ENCODE measurements around the gene LTBP3. TPM values are rescaled to one million over a fixed set of nuclear protein-coding genes. Genes with fewer than 3 reads are reported as not detected.

The LTBP3 gene
- total and polyA plus RNA-seq, 2 of the 13 experiments (the other 11 are each of a cell fraction or from before 2014, with no cell fraction given): 12.2 to 68.1 TPM

DNA sequence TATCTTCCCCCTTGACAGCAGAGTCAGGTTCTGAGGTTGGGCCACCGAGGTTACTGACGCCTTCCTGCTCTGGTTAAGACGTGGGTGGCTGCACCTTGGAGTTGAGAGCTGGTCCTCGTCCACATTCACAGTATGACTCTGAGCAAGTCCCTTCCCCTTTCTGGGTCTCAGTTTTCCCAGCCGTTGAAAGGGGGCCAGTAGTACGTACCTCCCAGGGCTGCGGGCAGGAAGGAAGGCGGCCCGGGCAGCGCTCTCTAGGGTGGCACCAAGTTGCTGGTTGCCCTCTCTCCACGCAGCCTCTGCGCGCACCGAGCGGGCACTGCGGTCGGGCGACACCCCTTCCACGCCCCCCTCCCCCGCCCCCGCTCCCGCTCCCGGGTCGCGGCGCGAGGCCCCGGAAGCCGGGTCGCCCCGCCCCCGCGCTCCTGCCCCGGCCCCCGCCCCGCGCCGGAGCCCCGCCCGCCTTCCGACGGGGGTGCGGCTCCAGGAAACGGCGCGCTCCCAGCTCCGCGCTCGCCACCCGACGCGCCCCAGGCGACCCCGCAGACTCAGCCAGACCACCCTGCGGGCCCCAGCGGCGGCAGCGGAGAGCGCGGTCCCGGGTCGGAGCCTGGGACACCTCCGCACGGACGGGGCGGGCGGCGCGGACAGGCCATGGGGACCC, 17.5 kb upstream of the LTBP3 start, which contains the start of gene EHBP1L1 (continued):
- TF ChIP-seq ZBTB20 (CRISPR knock-in tag; IDR thresholded peaks at IDR 0.05; ENCODE audit: borderline replicate concordance, low read depth) (no peak), ZNF235 (CRISPR knock-in tag; IDR thresholded peaks at IDR 0.05; ENCODE audit: borderline replicate concordance) (peak; percentile 58; the same call in 1 of the 2 replicates), ARNT2 (CRISPR knock-in tag; IDR thresholded peaks at IDR 0.05; ENCODE audit: low read depth) (no peak), CBFB (CRISPR knock-in tag; IDR thresholded peaks at IDR 0.05) (no peak), PRMT3 (CRISPR knock-in tag; IDR thresholded peaks at IDR 0.05; ENCODE audit: borderline replicate concordance, low read depth) (no peak), SAP130 (CRISPR knock-in tag; IDR thresholded peaks at IDR 0.05; ENCODE audit: low read depth) (peak; percentile 27; the same call in 1 of the 2 replicates), RARG (CRISPR knock-in tag; IDR thresholded peaks at IDR 0.05; ENCODE audit: low read depth) (no peak), RCOR2 (CRISPR knock-in tag; IDR thresholded peaks at IDR 0.05) (no peak), ZNF766 (CRISPR knock-in tag; IDR thresholded peaks at IDR 0.05; ENCODE audit: borderline replicate concordance) (no peak), HMGA1 (CRISPR knock-in tag; conservative IDR thresholded peaks at IDR 0.05) (no peak), STAG1 (CRISPR knock-in tag; IDR thresholded peaks at IDR 0.05) (no peak), RBM39 (IDR thresholded peaks at IDR 0.05; ENCODE audit: low read depth, low read length, poor library complexity, severe bottlenecking) (no peak), ZNF7 (CRISPR knock-in tag; IDR thresholded peaks at IDR 0.05) (no peak), ZBTB1 (CRISPR knock-in tag; IDR thresholded peaks at IDR 0.05; ENCODE audit: borderline replicate concordance) (no peak), ZBTB7A (CRISPR knock-in tag; IDR thresholded peaks at IDR 0.05) (0 out of 2 replicates have a peak, but pooled peaks have one; percentile 41), NR1H2 (CRISPR knock-in tag; IDR thresholded peaks at IDR 0.05; ENCODE audit: borderline replicate concordance, low read depth) (no peak), ZFP90 (CRISPR knock-in tag; IDR thresholded peaks at IDR 0.05; ENCODE audit: borderline replicate concordance) (peak; percentile 49; the same call in 1 of the 2 replicates), ZMAT3 (CRISPR knock-in tag; conservative IDR thresholded peaks at IDR 0.05) (no peak), MED13 (CRISPR knock-in tag; IDR thresholded peaks at IDR 0.05) (no peak), ZNF225 (CRISPR knock-in tag; IDR thresholded peaks at IDR 0.05) (no peak), RAD21 (CRISPR knock-in tag; IDR thresholded peaks at IDR 0.05) (no peak), ZNF557 (CRISPR knock-in tag; IDR thresholded peaks at IDR 0.05) (no peak), ZNF746 (CRISPR knock-in tag; IDR thresholded peaks at IDR 0.05) (no peak), ZNF572 (CRISPR knock-in tag; IDR thresholded peaks at IDR 0.05) (no peak)
- TF ChIP-seq, protein P1, sequence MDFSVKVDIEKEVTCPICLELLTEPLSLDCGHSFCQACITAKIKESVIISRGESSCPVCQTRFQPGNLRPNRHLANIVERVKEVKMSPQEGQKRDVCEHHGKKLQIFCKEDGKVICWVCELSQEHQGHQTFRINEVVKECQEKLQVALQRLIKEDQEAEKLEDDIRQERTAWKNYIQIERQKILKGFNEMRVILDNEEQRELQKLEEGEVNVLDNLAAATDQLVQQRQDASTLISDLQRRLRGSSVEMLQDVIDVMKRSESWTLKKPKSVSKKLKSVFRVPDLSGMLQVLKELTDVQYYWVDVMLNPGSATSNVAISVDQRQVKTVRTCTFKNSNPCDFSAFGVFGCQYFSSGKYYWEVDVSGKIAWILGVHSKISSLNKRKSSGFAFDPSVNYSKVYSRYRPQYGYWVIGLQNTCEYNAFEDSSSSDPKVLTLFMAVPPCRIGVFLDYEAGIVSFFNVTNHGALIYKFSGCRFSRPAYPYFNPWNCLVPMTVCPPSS (IDR thresholded peaks at IDR 0.05): no peak
- TF ChIP-seq, protein P2, sequence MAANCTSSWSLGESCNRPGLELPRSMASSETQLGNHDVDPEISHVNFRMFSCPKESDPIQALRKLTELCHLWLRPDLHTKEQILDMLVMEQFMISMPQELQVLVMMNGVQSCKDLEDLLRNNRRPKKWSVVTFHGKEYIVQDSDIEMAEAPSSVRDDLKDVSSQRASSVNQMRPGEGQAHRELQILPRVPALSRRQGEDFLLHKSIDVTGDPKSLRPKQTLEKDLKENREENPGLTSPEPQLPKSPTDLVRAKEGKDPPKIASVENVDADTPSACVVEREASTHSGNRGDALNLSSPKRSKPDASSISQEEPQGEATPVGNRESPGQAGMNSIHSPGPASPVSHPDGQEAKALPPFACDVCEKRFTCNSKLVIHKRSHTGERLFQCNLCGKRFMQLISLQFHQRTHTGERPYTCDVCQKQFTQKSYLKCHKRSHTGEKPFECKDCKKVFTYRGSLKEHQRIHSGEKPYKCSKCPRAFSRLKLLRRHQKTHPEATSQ (CRISPR knock-in tag; IDR thresholded peaks at IDR 0.05; ENCODE audit: borderline replicate concordance): no peak
